GM06990 (cell line): ENCODE results near the gene PROX1.

Experiments
- DNase-seq: peaks from one replicate; pipeline ENCODE4 v3.0.0-alpha.2; 2011; ENCODE audit not compliant: insufficient read length; ENCODE audit errors: extremely low read depth
- H3K27me3 ChIP-seq: replicated peaks from 2 replicates; pipeline ENCODE4 v1.6.0; 2011; ENCODE audit warnings: low read length; ENCODE audit not compliant: control insufficient read depth, insufficient read depth
- H3K36me3 ChIP-seq: 2 replicates; pipeline ENCODE4 v1.5.1; 2011; ENCODE audit warnings: low read length; ENCODE audit not compliant: control insufficient read depth, insufficient read depth
- H3K4me3 ChIP-seq: replicated peaks from 2 replicates; pipeline ENCODE4 v1.5.1; 2011; ENCODE audit warnings: low read depth, mild to moderate bottlenecking, control low read depth, low read length
- TF ChIP-seq, protein P1 (sequence below): IDR thresholded peaks from 2 replicates; pipeline ENCODE4 v1.5.1; 2011; ENCODE audit warnings: low read length, control low read depth, mild to moderate bottlenecking, inconsistent platforms; ENCODE audit not compliant: insufficient read depth, poor library complexity, severe bottlenecking

The PROX1 gene

DNA sequence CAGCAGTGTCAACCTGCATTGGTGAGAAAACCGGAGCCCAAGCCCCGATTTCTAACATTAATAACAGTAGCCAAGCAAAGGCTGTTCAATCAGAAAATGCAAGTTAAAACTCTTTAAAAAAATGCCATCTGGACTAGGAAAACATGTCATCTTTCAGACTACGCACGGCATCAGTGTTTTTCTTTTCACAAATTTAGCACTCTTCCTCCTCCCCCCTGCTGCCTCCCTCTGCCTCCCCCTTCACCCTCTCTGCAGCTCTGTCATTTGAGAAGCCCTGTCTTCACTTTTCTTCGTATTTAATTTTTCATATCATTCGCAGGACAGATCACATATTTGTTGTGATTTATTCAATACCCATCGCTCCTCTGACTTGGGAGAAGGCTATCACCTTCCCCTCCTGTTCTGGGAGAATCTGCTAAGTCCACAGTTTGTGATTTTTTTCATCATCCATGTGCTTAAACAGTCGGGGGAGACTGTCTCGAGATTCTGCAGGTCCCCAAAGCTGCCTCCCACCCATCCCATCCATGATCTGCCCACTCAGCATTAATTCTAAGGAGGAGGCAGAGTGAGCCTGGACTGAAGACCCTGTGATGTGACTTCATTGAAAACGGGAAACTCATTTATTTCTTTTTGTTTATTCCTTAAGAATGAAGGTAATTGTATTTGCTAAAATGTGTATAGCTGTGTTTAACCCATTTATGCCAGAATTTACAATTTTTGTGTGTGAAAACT lies 84.8 kb downstream of the PROX1 start:
- Histone ChIP-seq H3K4me3 (no peak overlapping the region), H3K27me3 (peaks cover 1% of the 10 kb centered on the region; the same call in 1 of the 2 replicates)
- TF ChIP-seq, protein P1, sequence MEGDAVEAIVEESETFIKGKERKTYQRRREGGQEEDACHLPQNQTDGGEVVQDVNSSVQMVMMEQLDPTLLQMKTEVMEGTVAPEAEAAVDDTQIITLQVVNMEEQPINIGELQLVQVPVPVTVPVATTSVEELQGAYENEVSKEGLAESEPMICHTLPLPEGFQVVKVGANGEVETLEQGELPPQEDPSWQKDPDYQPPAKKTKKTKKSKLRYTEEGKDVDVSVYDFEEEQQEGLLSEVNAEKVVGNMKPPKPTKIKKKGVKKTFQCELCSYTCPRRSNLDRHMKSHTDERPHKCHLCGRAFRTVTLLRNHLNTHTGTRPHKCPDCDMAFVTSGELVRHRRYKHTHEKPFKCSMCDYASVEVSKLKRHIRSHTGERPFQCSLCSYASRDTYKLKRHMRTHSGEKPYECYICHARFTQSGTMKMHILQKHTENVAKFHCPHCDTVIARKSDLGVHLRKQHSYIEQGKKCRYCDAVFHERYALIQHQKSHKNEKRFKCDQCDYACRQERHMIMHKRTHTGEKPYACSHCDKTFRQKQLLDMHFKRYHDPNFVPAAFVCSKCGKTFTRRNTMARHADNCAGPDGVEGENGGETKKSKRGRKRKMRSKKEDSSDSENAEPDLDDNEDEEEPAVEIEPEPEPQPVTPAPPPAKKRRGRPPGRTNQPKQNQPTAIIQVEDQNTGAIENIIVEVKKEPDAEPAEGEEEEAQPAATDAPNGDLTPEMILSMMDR: no peak

DNA sequence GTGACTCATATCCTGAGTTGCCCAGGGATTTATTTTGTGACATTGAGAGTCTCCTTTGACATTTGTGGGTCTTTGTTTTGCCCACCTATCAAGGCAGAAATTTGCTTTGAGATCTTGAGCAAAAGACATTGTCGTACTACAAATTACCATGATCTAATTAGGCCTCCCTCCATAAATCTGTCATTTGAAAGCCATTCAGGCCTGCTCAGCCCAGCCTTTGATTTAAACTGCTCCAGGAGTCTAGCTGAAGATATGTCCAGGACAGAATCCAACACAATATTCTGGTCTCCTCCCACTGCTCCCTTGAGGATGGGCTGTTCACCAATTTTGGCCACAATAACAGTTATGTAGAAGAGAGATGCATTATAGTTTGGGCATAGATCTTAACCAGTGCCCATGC lies 86.7 kb downstream of the PROX1 start:
- DNase-seq: no peak
- Histone ChIP-seq H3K27me3 (no peaks in the 10 kb centered on the region; the same call in 1 of the 2 replicates), H3K36me3 (no peaks in the 10 kb centered on the region), H3K4me3 (no peak overlapping the region)
- TF ChIP-seq, protein P1: no peak

More for the DNA sequence above, 84.8 kb downstream of the PROX1 start:
- H3K36me3 ChIP-seq: no peaks in the 10 kb centered on the region
- DNase-seq: no peak

DNA sequence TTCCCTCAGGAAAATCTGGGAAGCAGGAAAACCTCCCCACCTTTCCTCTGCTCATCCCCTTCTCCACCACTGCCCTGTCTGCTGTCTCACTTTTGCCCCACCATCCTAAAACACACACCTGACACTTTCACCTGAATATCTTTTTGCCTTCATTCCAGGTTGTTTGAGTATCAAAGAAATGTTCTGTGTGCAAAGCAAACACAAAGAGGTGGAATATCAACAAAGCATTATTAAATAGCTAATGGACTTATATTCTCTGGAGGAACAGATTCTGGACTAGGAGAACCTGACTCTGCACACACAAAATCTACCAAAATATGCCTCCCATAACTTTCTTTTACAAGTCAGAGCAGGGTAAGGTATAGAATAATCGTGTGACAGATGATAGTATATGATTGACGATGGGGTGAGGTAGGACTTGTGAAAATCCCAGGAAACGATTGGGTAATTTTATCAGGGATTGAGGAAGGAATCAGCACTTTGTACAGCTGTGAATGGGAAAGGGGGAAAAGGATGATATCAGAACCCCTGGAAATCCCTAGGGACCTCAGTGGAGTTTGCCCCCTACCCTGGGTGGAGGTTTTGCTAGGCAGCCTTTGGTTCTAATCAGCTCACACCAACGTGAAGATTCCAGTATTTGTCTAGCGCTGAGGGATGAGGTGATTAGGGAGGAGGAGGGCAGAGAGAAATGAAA lies 87.7 kb downstream of the PROX1 start:
- Histone ChIP-seq H3K27me3 (no peaks in the 10 kb centered on the region), H3K36me3 (no peaks in the 10 kb centered on the region), H3K4me3 (no peak overlapping the region)
- DNase-seq: no peak
- TF ChIP-seq, protein P1: no peak

GRCh38 chr1:214075999-214076707 lies 88.4 kb downstream of the PROX1 start:
- TF ChIP-seq, protein P1: no peak
- DNase-seq: no peak
- Histone ChIP-seq H3K27me3 (no peaks in the 10 kb centered on the region), H3K36me3 (no peaks in the 10 kb centered on the region), H3K4me3 (no peak overlapping the region)

DNA sequence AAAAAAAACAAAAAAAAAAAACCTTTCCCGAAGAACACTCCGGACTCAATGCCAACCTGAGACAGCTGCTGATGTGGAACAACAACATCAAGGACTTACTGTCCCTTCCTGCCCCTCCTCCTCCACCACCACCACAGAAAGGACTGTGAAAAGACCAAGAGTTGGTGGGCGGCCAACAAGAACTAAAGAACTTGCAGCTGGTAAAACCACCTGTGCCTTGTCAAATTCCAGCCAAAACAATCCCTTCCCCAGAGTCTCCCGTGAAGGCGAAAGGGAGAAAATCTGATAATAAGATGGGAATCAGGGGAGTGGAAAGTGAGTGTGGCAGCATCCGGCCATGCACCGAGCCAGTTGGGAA lies 88.9 kb downstream of the PROX1 start:
- no peaks in the 10 kb centered on the region for H3K36me3 ChIP-seq
- TF ChIP-seq, protein P1: no peak
- no peak overlapping the region for H3K4me3 ChIP-seq
- no peaks in the 10 kb centered on the region for H3K27me3 ChIP-seq
- DNase-seq: no peak
